DOHH2 (cell line): ENCODE measurements around the gene MAFB.

ENCODE experiments used
- CTCF ChIP-seq: fragments of 200-600 bp; sonication (generic); IDR thresholded peaks from one replicate; pipeline ENCODE4 v1.5.1; 2014; ENCODE audit warnings: antibody characterized with exemption, mild to moderate bottlenecking, low read depth, low read length; ENCODE audit not compliant: poor library complexity, severe bottlenecking
- EZH2phosphoT487 ChIP-seq: fragments of 200-600 bp; sonication (generic); IDR thresholded peaks from 2 replicates; pipeline ENCODE4 v1.6.1; 2017; ENCODE audit warnings: borderline replicate concordance, mild to moderate bottlenecking, antibody characterized with exemption, low read length, moderate library complexity, mixed read lengths

- TF ChIP-seq CTCF: no peak
- no peak for TF ChIP-seq EZH2phosphoT487
Measured at GRCh38 chr20:40681165-40681564, 7.9 kb downstream of the MAFB start.
